Endothelial cell of umbilical vein (primary cell): ENCODE measurements around the gene SFMBT2. TPM values are rescaled to one million over a fixed set of nuclear protein-coding genes. Genes with fewer than 3 reads are reported as not detected.

Experiments
- BruUV-seq: library from RNA; stranded (reverse); fragments of 400-500 nt; replicated peaks from 2 replicates; lab custom pipeline; 2021; lab: Mats Ljungman, UMichigan
- CTCF ChIA-PET: fragments of 300-600, 350-600 bp; sonication (Branson Sonifier 250); formaldehyde crosslinking; loops from one replicate; lab custom pipeline; 2021; ENCODE audit warnings: antibody characterized with exemption, inconsistent platforms; lab: Charles Lee
- POLR2A ChIA-PET: fragments of 300-600, 350-600 bp; sonication (Branson Sonifier 250); formaldehyde crosslinking; loops from one replicate; lab custom pipeline; 2021; ENCODE audit warnings: antibody characterized with exemption, inconsistent platforms; lab: Charles Lee
- DNase-seq: peaks from one replicate; pipeline ENCODE4 v3.0.0-alpha.2; 2011; ENCODE audit warnings: low read depth, low spot score
- FAIRE-seq: peaks from 2 replicates; lab custom pipeline; 2011; peaks lifted over from hg19 to GRCh38; lab: Jason Lieb, UNC
- H2AFZ ChIP-seq: 2 replicates; pipeline ENCODE4 v1.6.0; 2012; ENCODE audit warnings: low read depth, low read length, control low read depth, inconsistent platforms
- H3K27ac ChIP-seq: 2 replicates; pipeline ENCODE4 v1.5.1; 2011; ENCODE audit warnings: low read depth, mild to moderate bottlenecking, control low read depth, low read length, moderate library complexity; ENCODE audit not compliant: insufficient read depth
- H3K27me3 ChIP-seq, 2 experiments: 2 replicates each; pipeline versions ENCODE4 v1.6.0 to v1.6.1; 2011; ENCODE audit warnings: low read length in 2 of 2, mixed read lengths in 1 of 2; ENCODE audit not compliant: control insufficient read depth in 2 of 2, insufficient read depth in 2 of 2
- H3K36me3 ChIP-seq, 2 experiments: 2 replicates in 1 of 2; 3 replicates in 1 of 2; pipeline ENCODE4 v1.5.1; 2011; ENCODE audit warnings: low read length in 2 of 2, mild to moderate bottlenecking in 1 of 2, moderate library complexity in 1 of 2; ENCODE audit not compliant: control insufficient read depth in 2 of 2, insufficient read depth in 2 of 2; ENCODE audit errors: extremely low read depth in 1 of 2
- H3K4me1 ChIP-seq: 3 replicates; pipeline ENCODE4 v1.5.1; 2011; ENCODE audit warnings: mild to moderate bottlenecking, low read length; ENCODE audit not compliant: control insufficient read depth, insufficient read depth; ENCODE audit errors: extremely low read depth
- H3K4me2 ChIP-seq: 2 replicates; pipeline ENCODE4 v1.6.1; 2011; ENCODE audit warnings: low read length, control low read depth, mixed read lengths; ENCODE audit not compliant: insufficient read depth
- H3K4me3 ChIP-seq, 3 experiments: fragments of 200-600 bp in 1 of 3; sonication (generic), shearing (Covaris generic) in 1 of 3; replicated peaks in 1 of 3; 2 replicates each; pipeline ENCODE4 v1.5.1; 2011 to 2016; ENCODE audit warnings: control low read depth in 3 of 3, low read length in 3 of 3, mild to moderate bottlenecking in 2 of 3, inconsistent platforms in 1 of 3, low read depth in 1 of 3, moderate library complexity in 1 of 3; ENCODE audit not compliant: insufficient read depth in 1 of 3
- H3K79me2 ChIP-seq: 2 replicates; pipeline ENCODE4 v1.6.0; 2012; ENCODE audit warnings: low read length, inconsistent platforms; ENCODE audit not compliant: control insufficient read depth, insufficient read depth
- H3K9ac ChIP-seq: replicated peaks from 2 replicates; pipeline ENCODE3; 2011; ENCODE audit warnings: low read length, control low read depth; ENCODE audit not compliant: insufficient read depth; ENCODE audit errors: extremely low read depth
- H3K9me1 ChIP-seq: replicated peaks from 3 replicates; pipeline ENCODE4 v1.6.0; 2011; ENCODE audit warnings: mild to moderate bottlenecking, low read length; ENCODE audit not compliant: control insufficient read depth, insufficient read depth; ENCODE audit errors: extremely low read depth
- H3K9me3 ChIP-seq: replicated peaks from 2 replicates; pipeline ENCODE4 v1.5.1; 2012; ENCODE audit warnings: low read length, inconsistent platforms; ENCODE audit not compliant: control insufficient read depth, insufficient read depth
- H4K20me1 ChIP-seq: replicated peaks from 2 replicates; pipeline ENCODE3; 2011; ENCODE audit warnings: mild to moderate bottlenecking, low read length; ENCODE audit not compliant: control insufficient read depth, insufficient read depth; ENCODE audit errors: extremely low read depth
- CTCF ChIP-seq, 2 donors: IDR thresholded peaks; 1 replicate in 1 of 2; 2 replicates in 1 of 2; pipeline ENCODE4 v1.5.1; 2011; ENCODE audit warnings: low read length in 2 of 2, mild to moderate bottlenecking in 2 of 2, moderate library complexity in 2 of 2, control low read depth in 1 of 2, inconsistent platforms in 1 of 2, low read depth in 1 of 2; ENCODE audit not compliant: insufficient read depth in 1 of 2; ENCODE audit errors: extremely low read depth in 1 of 2
- EZH2 ChIP-seq: IDR thresholded peaks from 2 replicates; pipeline ENCODE4 v1.6.1; 2012; ENCODE audit warnings: borderline replicate concordance, low read depth, mild to moderate bottlenecking, moderate library complexity, low read length, inconsistent platforms; ENCODE audit not compliant: severe bottlenecking
- FOS ChIP-seq: IDR thresholded peaks from 2 replicates; pipeline ENCODE4 v1.6.1; 2011; ENCODE audit warnings: mild to moderate bottlenecking, low read length, moderate library complexity, borderline replicate concordance; ENCODE audit not compliant: insufficient read depth
- GATA2 ChIP-seq: IDR thresholded peaks from 2 replicates; pipeline ENCODE4 v1.7.0; 2011; ENCODE audit warnings: low read depth, mild to moderate bottlenecking, moderate library complexity, mixed read lengths, low read length; ENCODE audit not compliant: insufficient read length, insufficient read depth
- JUN ChIP-seq: IDR thresholded peaks from 2 replicates; pipeline ENCODE4 v1.6.1; 2011; ENCODE audit warnings: borderline replicate concordance, low read depth; ENCODE audit not compliant: insufficient read length, insufficient read depth
- MAX ChIP-seq: IDR thresholded peaks from 2 replicates; pipeline ENCODE4 v1.6.1; 2011; ENCODE audit not compliant: insufficient read depth, insufficient read length
- MYC ChIP-seq: IDR thresholded peaks from one replicate; pipeline ENCODE4 v1.6.1; 2011; ENCODE audit warnings: mild to moderate bottlenecking, low read depth, low read length
- POLR2A ChIP-seq: IDR thresholded peaks from 2 replicates; pipeline ENCODE4 v1.6.1; 2012; ENCODE audit warnings: low read depth, mild to moderate bottlenecking, control low read depth, low read length
- POLR2AphosphoS5 ChIP-seq: IDR thresholded peaks from 2 replicates; pipeline ENCODE4 v1.6.1; 2012; ENCODE audit warnings: low read depth, mild to moderate bottlenecking, control low read depth, low read length, moderate library complexity; ENCODE audit not compliant: insufficient read depth
- dilution Hi-C: fragments of 300-500 bp; cut with MboI; formaldehyde crosslinking; loops from one replicate; pipeline ENCODE4 v1.15.0; 2019; ENCODE audit warnings: low sequenced_read_pairs; ENCODE audit not compliant: extremely low pct_ligation_motif_present
- intact Hi-C: fragments of 100-400 bp; cut with micrococcal nuclease; formaldehyde crosslinking; loops from one replicate; pipeline ENCODE4 v1.10.0; 2022
- polyA plus RNA-seq, 4 experiments: library from polyadenylated mRNA; depleted of rRNA in 3 of 4; stranded (reverse) in 3 of 4; unstranded in 1 of 4; fragments of >200 nt; gene quantifications; 2 replicates each; pipeline versions ENCODE4 v1.2.1 to v1.2.3, GENCODE V29; 2011 to 2012; ENCODE audit warnings: missing spikeins in 1 of 4
- total RNA-seq: library from RNA; stranded (reverse); gene quantifications from 2 replicates; pipeline ENCODE4 v1.2.3, GENCODE V29; 2021

SFMBT2 gene
- total and polyA plus RNA-seq, 2 donors (not counting 3 experiments of a cell fraction or from before 2014, with no cell fraction given): 0.14 to 0.64 TPM

GRCh38 chr10:7269988-7270387 lies 140.8 kb downstream of the SFMBT2 start:
- no peaks in the 10 kb centered on the region for H3K27me3 ChIP-seq
- ChIA-PET POLR2A (no interaction called here), CTCF (interaction anchor here (1.0 kb wide), 1 partner anchor 34 kb away, joined by 3 read pairs; no protein-coding TSS in a partner anchor)
- H3K9ac ChIP-seq: no peak overlapping the region
- FAIRE-seq (no peak), DNase-seq (no peak)
- intact Hi-C loops: no loop called here
- H2AFZ ChIP-seq: no peak overlapping the region
- no peaks in the 10 kb centered on the region for H3K4me1 ChIP-seq
- no peak overlapping the region for H3K4me3 ChIP-seq
- no peaks in the 10 kb centered on the region for H3K79me2 ChIP-seq
- TF ChIP-seq EZH2 (no peak), POLR2AphosphoS5 (no peak), FOS (no peak), POLR2A (no peak), GATA2 (no peak), JUN (no peak)
- H3K36me3 ChIP-seq: no peaks in the 10 kb centered on the region
- no peaks in the 10 kb centered on the region for H3K9me3 ChIP-seq
- dilution Hi-C loops: no loop called here
- no peaks in the 10 kb centered on the region for H4K20me1 ChIP-seq
- BruUV-seq: no TSS peak
- H3K4me2 ChIP-seq: no peak overlapping the region
- no peak overlapping the region for H3K27ac ChIP-seq
- no peaks in the 10 kb centered on the region for H3K9me1 ChIP-seq

GRCh38 chr10:7267142-7267541 lies 143.7 kb downstream of the SFMBT2 start:
- H3K4me2 ChIP-seq: no peak overlapping the region
- H3K36me3 ChIP-seq: no peaks in the 10 kb centered on the region
- no peak overlapping the region for H3K4me3 ChIP-seq
- peaks cover 10% of the 10 kb centered on the region for H3K4me1 ChIP-seq
- H3K9me1 ChIP-seq: no peaks in the 10 kb centered on the region
- no peaks in the 10 kb centered on the region for H3K9me3 ChIP-seq
- POLR2A ChIA-PET: no interaction called here
- no peak for DNase-seq
- TF ChIP-seq GATA2 (no peak), POLR2A (no peak), JUN (no peak), FOS (no peak), POLR2AphosphoS5 (no peak), CTCF (IDR thresholded peaks at IDR 0.05; ENCODE audit: extremely low read depth in 1 of 2, insufficient read depth in 1 of 2, low read depth in 1 of 2, low read length in 2 of 2) (no peak), EZH2 (no peak), MYC (no peak), MAX (no peak)
- no peaks in the 10 kb centered on the region for H3K79me2 ChIP-seq
- H3K27ac ChIP-seq: no peak overlapping the region
- H2AFZ ChIP-seq: no peak overlapping the region
- FAIRE-seq: no peak
- CTCF ChIA-PET: interaction anchor here (0.6 kb wide), 1 partner anchor 8 kb away, joined by 3 read pairs; no protein-coding TSS in a partner anchor
- BruUV-seq: no TSS peak
- no peaks in the 10 kb centered on the region for H3K27me3 ChIP-seq
- intact Hi-C loops (loop anchor here (2.0 kb wide), 1 partner anchor 76 kb away; no protein-coding TSS in a partner anchor), dilution Hi-C loops (no loop called here)
- no peak overlapping the region for H3K9ac ChIP-seq
- H4K20me1 ChIP-seq: no peaks in the 10 kb centered on the region
